Bronchial epithelial cell (primary cell): Measurements from ENCODE around the gene CPNE5. TPM values are rescaled to one million over a fixed set of nuclear protein-coding genes. Genes with fewer than 3 reads are reported as not detected.

Experiments used
- DNase-seq: peaks from one replicate; pipeline ENCODE4 v3.0.0-alpha.2; 2010; ENCODE audit warnings: low read depth
- FAIRE-seq: peaks from 2 replicates; lab custom pipeline; 2011; peaks lifted over from hg19 to GRCh38; lab: Jason Lieb, UNC
- H3K27me3 ChIP-seq: 2 replicates; pipeline ENCODE4 v1.5.1; 2011; ENCODE audit warnings: low read length; ENCODE audit not compliant: control insufficient read depth, insufficient read depth
- H3K36me3 ChIP-seq: 2 replicates; pipeline ENCODE4 v1.5.1; 2011; ENCODE audit warnings: low read length; ENCODE audit not compliant: control insufficient read depth, insufficient read depth
- H3K4me3 ChIP-seq: 2 replicates; pipeline ENCODE4 v1.5.1; 2011; ENCODE audit warnings: mild to moderate bottlenecking, low read depth, low read length, control low read depth
- total RNA-seq: library from RNA; depleted of rRNA; stranded (reverse); fragments of >200 nt; gene quantifications from 2 replicates; pipeline ENCODE4 v1.2.1, GENCODE V29; 2014
- TF ChIP-seq, protein P1 (sequence below): IDR thresholded peaks from 2 replicates; pipeline ENCODE4 v1.5.1; 2011; ENCODE audit warnings: mild to moderate bottlenecking, moderate library complexity, low read length, control low read depth, inconsistent platforms; ENCODE audit not compliant: insufficient read depth, severe bottlenecking

The CPNE5 gene
- total RNA-seq, result not detected in 2 replicates

DNA sequence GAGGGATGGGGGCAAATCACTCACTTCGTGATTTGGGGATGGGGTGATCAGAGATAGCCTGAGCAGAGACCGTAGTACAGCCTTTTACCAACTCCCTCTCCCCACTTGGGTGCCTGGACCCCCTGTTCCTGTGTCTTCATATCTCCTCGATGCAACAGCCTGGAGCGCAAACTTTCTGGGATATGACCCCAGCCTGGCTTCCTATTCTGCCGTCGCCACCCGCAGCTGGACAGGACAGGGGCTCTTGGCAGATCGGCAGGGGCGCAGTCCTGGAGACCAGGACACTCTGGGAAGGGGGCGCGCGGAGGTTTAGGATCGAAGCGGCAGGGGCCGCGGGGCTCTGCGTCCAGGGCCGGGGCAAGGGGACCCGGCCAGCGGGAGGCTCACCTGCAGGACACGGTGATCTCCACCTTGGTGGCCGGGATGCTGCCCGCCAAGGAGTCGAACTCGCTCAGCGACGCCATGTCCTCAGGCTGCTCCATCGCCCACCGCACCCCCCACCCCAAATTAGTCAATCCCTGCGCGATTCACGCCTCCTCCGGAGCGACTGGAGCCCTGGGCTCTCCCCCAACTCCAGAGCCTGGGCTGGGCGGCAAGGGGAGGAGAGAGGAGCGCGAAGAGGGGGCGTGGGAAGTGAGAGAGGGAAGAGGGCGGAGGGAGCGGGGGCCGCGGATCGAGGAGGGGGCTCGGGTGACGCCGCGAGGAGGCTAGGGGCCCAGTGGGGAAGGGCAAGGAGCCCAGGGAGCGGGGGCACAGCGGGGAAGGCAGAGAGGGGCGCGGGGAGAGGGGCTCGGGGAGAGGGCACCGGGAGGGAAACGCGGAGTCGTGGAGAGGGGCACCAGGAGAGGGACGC, at the start of gene CPNE5:
CPNE5 (minus strand) TSS at position 549 of the 853 bp plus-strand sequence; CDS start at position 482, 67 bp downstream.
- DNase-seq (no peak), FAIRE-seq (no peak)
- H3K27me3 ChIP-seq, result peaks cover 24% of the 10 kb centered on the region
- peak within 1 kb of the TSS; percentile 28 for H3K4me3 ChIP-seq
- TF ChIP-seq, protein P1, sequence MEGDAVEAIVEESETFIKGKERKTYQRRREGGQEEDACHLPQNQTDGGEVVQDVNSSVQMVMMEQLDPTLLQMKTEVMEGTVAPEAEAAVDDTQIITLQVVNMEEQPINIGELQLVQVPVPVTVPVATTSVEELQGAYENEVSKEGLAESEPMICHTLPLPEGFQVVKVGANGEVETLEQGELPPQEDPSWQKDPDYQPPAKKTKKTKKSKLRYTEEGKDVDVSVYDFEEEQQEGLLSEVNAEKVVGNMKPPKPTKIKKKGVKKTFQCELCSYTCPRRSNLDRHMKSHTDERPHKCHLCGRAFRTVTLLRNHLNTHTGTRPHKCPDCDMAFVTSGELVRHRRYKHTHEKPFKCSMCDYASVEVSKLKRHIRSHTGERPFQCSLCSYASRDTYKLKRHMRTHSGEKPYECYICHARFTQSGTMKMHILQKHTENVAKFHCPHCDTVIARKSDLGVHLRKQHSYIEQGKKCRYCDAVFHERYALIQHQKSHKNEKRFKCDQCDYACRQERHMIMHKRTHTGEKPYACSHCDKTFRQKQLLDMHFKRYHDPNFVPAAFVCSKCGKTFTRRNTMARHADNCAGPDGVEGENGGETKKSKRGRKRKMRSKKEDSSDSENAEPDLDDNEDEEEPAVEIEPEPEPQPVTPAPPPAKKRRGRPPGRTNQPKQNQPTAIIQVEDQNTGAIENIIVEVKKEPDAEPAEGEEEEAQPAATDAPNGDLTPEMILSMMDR, result no peak
- no peaks in the 10 kb centered on the region for H3K36me3 ChIP-seq

DNA sequence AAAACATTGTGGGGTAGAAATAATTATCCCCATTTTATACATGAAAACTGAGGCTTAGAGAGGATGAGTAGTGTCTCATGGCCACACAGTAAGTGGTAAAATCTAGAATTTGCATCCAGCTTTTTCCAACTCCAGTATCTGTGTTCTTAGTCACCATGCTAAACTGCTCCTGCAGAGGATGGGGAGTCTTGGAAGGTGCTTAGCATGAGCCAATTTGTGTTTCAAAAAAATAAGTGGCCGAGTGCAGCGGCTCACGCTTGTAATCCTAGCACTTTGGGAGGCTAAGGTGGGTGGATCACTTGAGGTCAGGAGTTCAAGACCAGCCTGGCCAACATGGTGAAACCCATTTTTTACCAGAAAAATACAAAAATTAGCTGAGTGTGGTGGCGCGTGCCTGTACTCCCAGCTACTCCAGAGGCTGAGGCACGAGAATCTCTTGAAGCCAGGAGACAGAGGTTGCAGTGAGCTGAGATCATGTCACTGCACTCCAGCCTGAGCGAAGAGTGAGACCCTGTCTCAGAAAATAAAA, 48.9 kb upstream of the CPNE5 start:
- FAIRE-seq, result no peak
- DNase-seq, result no peak
- no peaks in the 10 kb centered on the region for H3K27me3 ChIP-seq
- TF ChIP-seq, protein P1, result no peak
- no peak overlapping the region for H3K4me3 ChIP-seq
- peaks cover 2% of the 10 kb centered on the region for H3K36me3 ChIP-seq

- no peaks in the 10 kb centered on the region for H3K36me3 ChIP-seq
- FAIRE-seq, result no peak
- no peaks in the 10 kb centered on the region for H3K27me3 ChIP-seq
- TF ChIP-seq, protein P1, result no peak
- H3K4me3 ChIP-seq, result no peak overlapping the region
- no peak for DNase-seq
Observed at GRCh38 chr6:36886950-36887618, 47.8 kb upstream of the CPNE5 start.

DNA sequence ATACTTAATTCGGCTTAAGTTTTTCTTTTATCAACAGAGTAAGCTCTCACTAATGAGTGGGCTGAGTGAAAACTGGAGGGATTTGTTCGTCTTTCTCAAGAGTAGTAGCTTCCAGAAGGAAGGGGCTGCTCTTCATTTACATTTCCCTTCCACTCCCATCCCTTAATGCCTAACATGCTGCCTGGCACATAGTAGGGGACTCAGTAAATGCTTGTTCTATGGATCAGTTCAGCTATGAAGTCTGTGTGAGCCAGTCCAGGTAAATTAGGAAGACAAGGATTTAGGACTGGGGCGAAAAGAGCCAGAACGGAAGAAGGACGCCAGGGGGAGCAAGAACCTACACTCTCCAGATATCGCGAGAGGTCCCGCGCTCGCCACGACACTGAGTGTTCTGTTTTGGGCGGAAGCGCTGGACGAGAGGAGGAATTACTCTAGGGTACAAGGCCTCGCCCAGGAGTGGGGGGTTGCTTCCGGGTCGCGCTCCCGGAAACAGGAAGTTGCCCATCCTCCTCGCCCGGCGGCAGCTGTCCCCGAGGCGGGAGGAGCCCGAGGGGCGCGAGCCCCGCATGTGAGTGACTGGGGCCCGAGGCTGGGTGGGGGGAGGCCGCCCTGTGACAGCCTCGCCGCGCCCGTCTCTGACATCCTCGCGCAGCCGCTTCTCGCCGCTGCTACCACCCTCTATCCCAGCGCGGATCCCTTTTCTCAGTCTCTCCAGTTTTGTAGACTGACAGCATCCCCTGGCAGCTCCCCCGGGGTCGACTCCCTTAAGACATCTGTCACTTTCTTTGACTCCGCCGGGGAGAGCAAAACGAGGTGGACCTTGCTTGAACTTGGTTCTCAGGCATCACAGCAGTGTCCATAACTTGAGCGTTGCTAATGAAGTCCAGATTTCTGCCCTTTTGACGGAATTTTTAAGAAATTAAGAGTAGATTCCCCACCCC, 46.5 kb upstream of the CPNE5 start, which contains the start of gene C6orf89:
C6orf89 (plus strand) TSS at position 492 of the 941 bp plus-strand sequence. CDS start 13,493 bp downstream, outside the sequence.
- Histone ChIP-seq H3K27me3 (no peaks in the 10 kb centered on the region), H3K36me3 (no peaks in the 10 kb centered on the region), H3K4me3 (peak within 1 kb of the TSS; percentile 79)
- TF ChIP-seq, protein P1, result peak; percentile 88
- DNase-seq (peak; percentile 89), FAIRE-seq (no peak)

GRCh38 chr6:36884610-36885009, 45.4 kb upstream of the CPNE5 start:
- no peak for DNase-seq
- H3K4me3 ChIP-seq, result no peak overlapping the region
- FAIRE-seq, result no peak
- no peaks in the 10 kb centered on the region for H3K27me3 ChIP-seq
- TF ChIP-seq, protein P1, result no peak
- H3K36me3 ChIP-seq, result no peaks in the 10 kb centered on the region
